PC-9 (cell line): Measurements from ENCODE around the gene CFAP74. TPM values are rescaled to one million over a fixed set of nuclear protein-coding genes. Genes with fewer than 3 reads are reported as not detected.

Experiments
- BruUV-seq: library from RNA; stranded (reverse); fragments of 400-500 nt; replicated peaks from 2 replicates; lab custom pipeline; 2021; lab: Mats Ljungman, UMichigan
- CTCF ChIA-PET: fragments of 300-600 bp; sonication (Branson Sonifier 250); formaldehyde crosslinking; loops from one replicate; lab custom pipeline; 2022; ENCODE audit warnings: antibody characterized with exemption; lab: Charles Lee
- POLR2A ChIA-PET: fragments of 300-600 bp; sonication (Branson Sonifier 250); formaldehyde crosslinking; loops from one replicate; lab custom pipeline; 2022; ENCODE audit warnings: antibody characterized with exemption; ENCODE audit not compliant: unreplicated experiment; lab: Charles Lee
- DNase-seq, 2 experiments: peaks; one replicate each; pipeline versions ENCODE4 v3.0.0 to v3.0.0-alpha.2; 2015 to 2022; ENCODE audit warnings: mixed read lengths in 1 of 2
- H2AFZ ChIP-seq: fragments of 200-600 bp; sonication (generic); 2 replicates; pipeline ENCODE4 v1.8.1; 2017; ENCODE audit warnings: antibody characterized with exemption
- H3F3A ChIP-seq: fragments of 200-600 bp; sonication (generic); 2 replicates; pipeline ENCODE4 v1.8.1; 2017; ENCODE audit warnings: antibody characterized with exemption, mild to moderate bottlenecking, low read depth; ENCODE audit not compliant: insufficient read depth
- H3K27ac ChIP-seq: fragments of 200-600 bp; sonication (generic); 2 replicates; pipeline ENCODE4 v1.6.1; 2016; ENCODE audit warnings: mixed run types
- H3K27me3 ChIP-seq: fragments of 200-600 bp; sonication (generic); 2 replicates; pipeline ENCODE4 v1.6.1; 2016; ENCODE audit warnings: low read depth, mixed run types; ENCODE audit not compliant: insufficient read depth
- H3K36me3 ChIP-seq: fragments of 200-600 bp; sonication (generic); 2 replicates; pipeline ENCODE4 v1.6.1; 2016; ENCODE audit warnings: low read depth, mixed run types
- H3K4me1 ChIP-seq: fragments of 200-600 bp; sonication (generic); replicated peaks from 2 replicates; pipeline ENCODE4 v1.6.1; 2016; ENCODE audit warnings: mixed run types; ENCODE audit not compliant: insufficient read depth
- H3K4me2 ChIP-seq: fragments of 200-600 bp; sonication (generic); 2 replicates; pipeline ENCODE4 v1.6.1; 2017; ENCODE audit warnings: mixed run types
- H3K4me3 ChIP-seq: fragments of 200-600 bp; sonication (generic); 2 replicates; pipeline ENCODE4 v1.6.1; 2016; ENCODE audit warnings: mixed run types
- H3K79me2 ChIP-seq: fragments of 200-600 bp; sonication (generic); 2 replicates; pipeline ENCODE4 v1.6.1; 2017; ENCODE audit warnings: low read depth, mixed run types
- H3K9me2 ChIP-seq: fragments of 200-600 bp; sonication (generic); 2 replicates; pipeline ENCODE4 v1.8.1; 2017; ENCODE audit warnings: mild to moderate bottlenecking; ENCODE audit not compliant: insufficient read depth
- H3K9me3 ChIP-seq: fragments of 200-600 bp; sonication (generic); 2 replicates; pipeline ENCODE4 v1.8.1; 2016; ENCODE audit warnings: low read depth; ENCODE audit not compliant: insufficient read depth
- H4K20me1 ChIP-seq: fragments of 200-600 bp; sonication (generic); 2 replicates; pipeline ENCODE4 v1.8.1; 2017; ENCODE audit not compliant: insufficient read depth
- CTCF ChIP-seq: fragments of 200-600 bp; sonication (generic); conservative IDR thresholded peaks from 2 replicates; pipeline ENCODE4 v1.6.1; 2017; ENCODE audit warnings: mixed run types, antibody characterized with exemption, mild to moderate bottlenecking, moderate library complexity
- EZH2 ChIP-seq: fragments of 200-600 bp; sonication (generic); IDR thresholded peaks from 2 replicates; pipeline ENCODE4 v1.8.0; 2017; ENCODE audit warnings: antibody characterized with exemption, low read depth
- intact Hi-C: fragments of 100-400 bp; cut with micrococcal nuclease; formaldehyde crosslinking; loops from one replicate; pipeline ENCODE4 v1.10.0; 2022; ENCODE audit not compliant: unreplicated experiment
- total RNA-seq: library from RNA; stranded (reverse); gene quantifications from 2 replicates; pipeline ENCODE4 v1.2.3, GENCODE V29; 2021

CFAP74 gene
- total RNA-seq, 1 experiment from 2014 or later: 2.8 TPM

GRCh38 chr1:1974834-1975233 lies 28.8 kb downstream of the CFAP74 start:
- H4K20me1 ChIP-seq: no peaks in the 10 kb centered on the region
- no peak for DNase-seq
- no peak overlapping the region for H2AFZ ChIP-seq
- no peaks in the 10 kb centered on the region for H3K79me2 ChIP-seq
- no peak overlapping the region for H3K4me2 ChIP-seq
- no peaks in the 10 kb centered on the region for H3K4me1 ChIP-seq
- ChIA-PET CTCF (no interaction called here), POLR2A (no interaction called here)
- H3K4me3 ChIP-seq: no peak overlapping the region
- no TSS peak for BruUV-seq
- H3K27ac ChIP-seq: no peak overlapping the region
- H3K27me3 ChIP-seq: peaks cover 35% of the 10 kb centered on the region
- intact Hi-C loops: no loop called here
- H3K36me3 ChIP-seq: no peaks in the 10 kb centered on the region
- no peaks in the 10 kb centered on the region for H3K9me3 ChIP-seq
- H3K9me2 ChIP-seq: no peaks in the 10 kb centered on the region
- TF ChIP-seq CTCF (no peak), EZH2 (no peak)
- H3F3A ChIP-seq: no peaks in the 10 kb centered on the region

- intact Hi-C loops: no loop called here
- no peaks in the 10 kb centered on the region for H3K9me3 ChIP-seq
- H4K20me1 ChIP-seq: no peaks in the 10 kb centered on the region
- BruUV-seq: no TSS peak
- H2AFZ ChIP-seq: no peak overlapping the region
- no peaks in the 10 kb centered on the region for H3K36me3 ChIP-seq
- no peaks in the 10 kb centered on the region for H3K9me2 ChIP-seq
- no peak overlapping the region for H3K4me2 ChIP-seq
- H3K4me3 ChIP-seq: no peak overlapping the region
- H3K27me3 ChIP-seq: peaks cover 35% of the 10 kb centered on the region
- ChIA-PET CTCF (no interaction called here), POLR2A (no interaction called here)
- H3K27ac ChIP-seq: no peak overlapping the region
- no peaks in the 10 kb centered on the region for H3F3A ChIP-seq
- H3K79me2 ChIP-seq: no peaks in the 10 kb centered on the region
- H3K4me1 ChIP-seq: no peaks in the 10 kb centered on the region
- TF ChIP-seq EZH2 (no peak), CTCF (no peak)
- no peak for DNase-seq
Measured at GRCh38 chr1:1973716-1974642, 29.6 kb downstream of the CFAP74 start.

- ChIA-PET CTCF (no interaction called here), POLR2A (no interaction called here)
- Histone ChIP-seq H3K27ac (no peak overlapping the region), H3K4me3 (no peak overlapping the region), H3K9me3 (no peaks in the 10 kb centered on the region), H3K4me1 (no peaks in the 10 kb centered on the region), H4K20me1 (no peaks in the 10 kb centered on the region), H3K27me3 (peaks cover 36% of the 10 kb centered on the region), H2AFZ (no peak overlapping the region), H3K4me2 (no peak overlapping the region), H3F3A (peaks cover 5% of the 10 kb centered on the region; the same call in 1 of the 2 replicates), H3K9me2 (no peaks in the 10 kb centered on the region), H3K36me3 (no peaks in the 10 kb centered on the region), H3K79me2 (no peaks in the 10 kb centered on the region)
- no peak for TF ChIP-seq EZH2
- TF ChIP-seq CTCF: no peak
- no TSS peak for BruUV-seq
- DNase-seq: no peak
- intact Hi-C loops: no loop called here
Measured at GRCh38 chr1:1972976-1973715, 30.4 kb downstream of the CFAP74 start.
